DOHH2 (cell line): ENCODE data around the gene ATP12A.

Experiments
- CTCF ChIP-seq: fragments of 200-600 bp; sonication (generic); IDR thresholded peaks from one replicate; pipeline ENCODE4 v1.5.1; 2014; ENCODE audit warnings: antibody characterized with exemption, mild to moderate bottlenecking, low read depth, low read length; ENCODE audit not compliant: poor library complexity, severe bottlenecking
- EZH2phosphoT487 ChIP-seq: fragments of 200-600 bp; sonication (generic); IDR thresholded peaks from 2 replicates; pipeline ENCODE4 v1.6.1; 2017; ENCODE audit warnings: borderline replicate concordance, mild to moderate bottlenecking, antibody characterized with exemption, low read length, moderate library complexity, mixed read lengths

GRCh38 chr13:24662195-24663088 is 17.8 kb upstream of the ATP12A start:
- TF ChIP-seq CTCF: no peak
- TF ChIP-seq EZH2phosphoT487: no peak
